HepG2 (cell line): Measurements from ENCODE around the gene CFAP69. TPM values are rescaled to one million over a fixed set of nuclear protein-coding genes. Genes with fewer than 3 reads are reported as not detected.

Experiments used
- BRF2 ChIP-seq: sonication (generic); formaldehyde crosslinking; IDR thresholded peaks from 2 replicates; pipeline ENCODE4 v1.8.1; 2022; ENCODE audit warnings: mild to moderate bottlenecking, missing genetic modification reagents
- CTCF ChIP-seq: sonication (generic); formaldehyde crosslinking; IDR thresholded peaks from 2 replicates; pipeline ENCODE4 v1.5.0; 2020; ENCODE audit warnings: mild to moderate bottlenecking, missing genetic modification reagents, moderate library complexity
- FOXO4 ChIP-seq: sonication (generic); formaldehyde crosslinking; conservative IDR thresholded peaks from 2 replicates; pipeline ENCODE4 v1.8.1; 2023; ENCODE audit warnings: missing genetic modification reagents
- GATAD2A ChIP-seq: IDR thresholded peaks from 2 replicates; pipeline ENCODE4 v1.6.1; 2016
- HIVEP1 ChIP-seq: sonication (generic); formaldehyde crosslinking; IDR thresholded peaks from 2 replicates; pipeline ENCODE4 v1.4.0; 2020; ENCODE audit warnings: mild to moderate bottlenecking, missing genetic modification reagents
- HMG20B ChIP-seq: conservative IDR thresholded peaks from 2 replicates; pipeline ENCODE4 v1.6.1; 2016; ENCODE audit warnings: missing genetic modification reagents, missing compliant biosample characterization
- KLF6 ChIP-seq: IDR thresholded peaks from 2 replicates; pipeline ENCODE4 v1.8.0; 2016; ENCODE audit warnings: missing biosample characterization, missing genetic modification reagents
- MAF1 ChIP-seq: sonication (generic); formaldehyde crosslinking; IDR thresholded peaks from 2 replicates; pipeline ENCODE4 v1.5.0; 2020; ENCODE audit warnings: missing genetic modification reagents, borderline replicate concordance
- MXI1 ChIP-seq: IDR thresholded peaks from 3 replicates; pipeline ENCODE4 v1.6.1; 2012; ENCODE audit warnings: low read depth, low read length, inconsistent platforms, borderline replicate concordance
- MYPOP ChIP-seq: sonication (generic); formaldehyde crosslinking; IDR thresholded peaks from 2 replicates; pipeline ENCODE4 v1.8.1; 2023; ENCODE audit warnings: mild to moderate bottlenecking, moderate library complexity, missing genetic modification reagents
- NCOA5 ChIP-seq: sonication (generic); formaldehyde crosslinking; IDR thresholded peaks from 2 replicates; pipeline ENCODE4 v1.4.0; 2020; ENCODE audit warnings: missing genetic modification reagents
- NFKB2 ChIP-seq: sonication (generic); formaldehyde crosslinking; IDR thresholded peaks from 2 replicates; pipeline ENCODE4 v1.4.0; 2020; ENCODE audit warnings: missing genetic modification reagents, borderline replicate concordance
- POLR2A ChIP-seq, 2 experiments: IDR thresholded peaks; 2 replicates each; pipeline ENCODE4 v1.6.1; 2011; ENCODE audit warnings: low read depth in 2 of 2, low read length in 2 of 2, mild to moderate bottlenecking in 1 of 2, moderate library complexity in 1 of 2; ENCODE audit not compliant: insufficient read depth in 1 of 2
- POLR2AphosphoS5 ChIP-seq: IDR thresholded peaks from 2 replicates; pipeline ENCODE4 v1.6.1; 2012; ENCODE audit warnings: low read depth, low read length
- SP2 ChIP-seq: sonication (generic); formaldehyde crosslinking; IDR thresholded peaks from 2 replicates; pipeline ENCODE4 v1.5.1; 2020; ENCODE audit warnings: mild to moderate bottlenecking, missing genetic modification reagents
- STAG1 ChIP-seq: sonication (generic); formaldehyde crosslinking; IDR thresholded peaks from 2 replicates; pipeline ENCODE4 v1.4.0; 2020; ENCODE audit warnings: missing genetic modification reagents
- TGIF2 ChIP-seq: IDR thresholded peaks from 2 replicates; pipeline ENCODE4 v1.6.1; 2016; ENCODE audit warnings: control low read depth, missing compliant biosample characterization
- ZBTB7A ChIP-seq: sonication (generic); formaldehyde crosslinking; IDR thresholded peaks from 2 replicates; pipeline ENCODE4 v1.8.0; 2022; ENCODE audit warnings: mild to moderate bottlenecking, missing genetic modification reagents
- ZNF572 ChIP-seq: sonication (generic); formaldehyde crosslinking; IDR thresholded peaks from 2 replicates; pipeline ENCODE4 v1.5.1; 2020; ENCODE audit warnings: mild to moderate bottlenecking, missing genetic modification reagents
- ZNF589 ChIP-seq: sonication (generic); formaldehyde crosslinking; conservative IDR thresholded peaks from 2 replicates; pipeline ENCODE4 v1.8.0; 2022; ENCODE audit warnings: mild to moderate bottlenecking, moderate library complexity, missing genetic modification reagents
- ZNF788 ChIP-seq: sonication (generic); formaldehyde crosslinking; IDR thresholded peaks from 2 replicates; pipeline ENCODE4 v1.5.0; 2020; ENCODE audit warnings: mild to moderate bottlenecking, missing genetic modification reagents, borderline replicate concordance
- ZXDC ChIP-seq: sonication (generic); formaldehyde crosslinking; IDR thresholded peaks from 2 replicates; pipeline ENCODE4 v1.5.0; 2020; ENCODE audit warnings: mild to moderate bottlenecking, missing genetic modification reagents
- polyA plus RNA-seq, 8 experiments: library from polyadenylated mRNA; depleted of rRNA in 3 of 8; stranded (reverse) in 7 of 8; unstranded in 1 of 8; fragments of >200 nt; fragmentation: Illumina TruSeq in 4 of 8; extraction: Trizol in 4 of 8; gene quantifications; 2 replicates each; pipeline versions ENCODE4 v1.2.1 to v1.2.3, GENCODE V29; 2011 to 2016; ENCODE audit warnings: low read depth in 4 of 8, missing spikeins in 1 of 8, mixed read lengths in 1 of 8; ENCODE audit not compliant: insufficient read depth in 1 of 8
- total RNA-seq, 5 experiments: library from RNA; depleted of rRNA; stranded (reverse); fragments of >200 nt; fragmentation: Illumina TruSeq; extraction: Trizol; gene quantifications; 2 replicates each; pipeline ENCODE4 v1.2.3, GENCODE V29; 2016; ENCODE audit warnings: low read depth in 1 of 5

The CFAP69 gene
- total and polyA plus RNA-seq, 2 of the 13 experiments (the other 11 are each of a cell fraction or from before 2014, with no cell fraction given): 2.2 to 4.0 TPM

GRCh38 chr7:90211391-90212148 is 33.4 kb upstream of the CFAP69 start, which contains the start of gene STEAP2 (continued):
- TF ChIP-seq ZXDC (CRISPR knock-in tag) (0 out of 2 replicates have a peak, but pooled peaks have one; percentile 62), ZBTB7A (CRISPR knock-in tag) (peak; percentile 72; the same call in 1 of the 2 replicates), ZNF589 (CRISPR knock-in tag) (peak; percentile 96), NFKB2 (CRISPR knock-in tag) (peak; percentile 82; the same call in 1 of the 2 replicates), KLF6 (CRISPR knock-in tag) (0 out of 2 replicates have a peak, but pooled peaks have one; percentile 45), GATAD2A (CRISPR knock-in tag) (peak; percentile 82), CTCF (CRISPR knock-in tag) (peak; percentile 91), ZNF572 (CRISPR knock-in tag) (peak; percentile 97), MXI1 (peak; percentile 40; the same call in 1 of the 3 replicates), STAG1 (CRISPR knock-in tag) (peak; percentile 67), SP2 (0 out of 2 replicates have a peak, but pooled peaks have one; percentile 17), BRF2 (CRISPR knock-in tag) (peak; percentile 35; the same call in 1 of the 2 replicates), MAF1 (CRISPR knock-in tag) (no peak; the same call in 1 of the 2 replicates), MYPOP (CRISPR knock-in tag) (peak; percentile 89), NCOA5 (CRISPR knock-in tag) (no peak), POLR2AphosphoS5 (peak; percentile 72), POLR2A (IDR thresholded peaks at IDR 0.05; ENCODE audit: insufficient read depth in 1 of 2, low read depth in 2 of 2, low read length in 2 of 2) (peak; percentile 80 to 86), HIVEP1 (CRISPR knock-in tag) (peak; percentile 71; the same call in 1 of the 2 replicates), ZNF788 (CRISPR knock-in tag) (peak; percentile 78; the same call in 1 of the 2 replicates), HMG20B (CRISPR knock-in tag) (0 out of 2 replicates have a peak, but pooled peaks have one; percentile 12), TGIF2 (CRISPR knock-in tag) (peak; percentile 27; the same call in 1 of the 2 replicates), FOXO4 (no peak)
